B cell (primary cell): ENCODE results near the gene PLCB3. TPM values are rescaled to one million over a fixed set of nuclear protein-coding genes. Genes with fewer than 3 reads are reported as not detected.

ENCODE experiments used
- ATAC-seq: fragments of 200-7000 bp; cut with Tn5 transposase; one replicate; pipeline ENCODE4 v1.10.0; 2021; ENCODE audit warnings: low read depth, mild to moderate bottlenecking, moderate number of reproducible peaks, moderate library complexity
- CTCF ChIA-PET: fragments of 350-600 bp; sonication (Branson Sonifier 250); formaldehyde crosslinking; loops from one replicate; lab custom pipeline; 2021; ENCODE audit warnings: antibody characterized with exemption, inconsistent platforms; lab: Charles Lee
- POLR2A ChIA-PET: fragments of 350-600 bp; sonication (Branson Sonifier 250); formaldehyde crosslinking; loops from one replicate; lab custom pipeline; 2021; ENCODE audit warnings: antibody characterized with exemption; lab: Charles Lee
- DNase-seq: peaks from one replicate; pipeline ENCODE4 v3.0.0; 2013
- H2AFZ ChIP-seq: 2 replicates; pipeline ENCODE4 v1.6.1; 2012; ENCODE audit warnings: mild to moderate bottlenecking, low read depth, low read length; ENCODE audit not compliant: insufficient read depth, poor library complexity, severe bottlenecking
- H3K27ac ChIP-seq, 2 donors: 1 replicate in 1 of 2; 2 replicates in 1 of 2; pipeline ENCODE4 v1.5.1; 2012 to 2013; ENCODE audit warnings: low read length in 2 of 2, mild to moderate bottlenecking in 2 of 2, moderate library complexity in 1 of 2
- H3K27me3 ChIP-seq, 4 experiments: fragments of 200-600 bp in 1 of 4; sonication (generic) in 1 of 4; replicated peaks in 1 of 4; 1 replicate in 2 of 4; 2 replicates in 2 of 4; pipeline versions ENCODE4 v1.6.1 to v1.7.0; 2013 to 2016; ENCODE audit warnings: low read length in 3 of 4, mild to moderate bottlenecking in 2 of 4, mixed read lengths in 1 of 4, moderate library complexity in 1 of 4; ENCODE audit not compliant: insufficient read depth in 4 of 4, control insufficient read depth in 3 of 4; ENCODE audit errors: control extremely low read depth in 1 of 4
- H3K36me3 ChIP-seq, 2 experiments: replicated peaks in 1 of 2; 1 replicate in 1 of 2; 2 replicates in 1 of 2; pipeline versions ENCODE4 v1.6.1 to v1.7.1; 2013; ENCODE audit warnings: low read length in 1 of 2; ENCODE audit not compliant: insufficient read depth in 2 of 2, control insufficient read depth in 1 of 2; ENCODE audit errors: control extremely low read depth in 1 of 2, extremely low read depth in 1 of 2
- H3K4me1 ChIP-seq, 2 donors: fragments of 200-600 bp in 1 of 2; sonication (generic) in 1 of 2; 1 replicate in 1 of 2; 2 replicates in 1 of 2; pipeline versions ENCODE4 v1.5.1 to v1.6.1; 2013 to 2017; ENCODE audit warnings: low read length in 2 of 2; ENCODE audit not compliant: control insufficient read depth in 2 of 2, insufficient read depth in 2 of 2
- H3K4me2 ChIP-seq: replicated peaks from 2 replicates; pipeline ENCODE3; 2012; ENCODE audit warnings: mild to moderate bottlenecking, low read depth, low read length; ENCODE audit not compliant: poor library complexity, severe bottlenecking
- H3K4me3 ChIP-seq, 5 experiments: fragments of 200-600 bp in 1 of 5; sonication (generic) in 1 of 5; 1 replicate in 3 of 5; 2 replicates in 2 of 5; pipeline versions ENCODE4 v1.5.1 to v1.7.0; 2011 to 2016; ENCODE audit warnings: low read length in 4 of 5, mild to moderate bottlenecking in 4 of 5, low read depth in 2 of 5, control low read depth in 1 of 5, moderate library complexity in 1 of 5; ENCODE audit not compliant: insufficient read depth in 1 of 5; ENCODE audit errors: control extremely low read depth in 1 of 5, extremely low read depth in 1 of 5
- H3K79me2 ChIP-seq: fragments of 200-600 bp; sonication (generic); one replicate; pipeline ENCODE4 v1.6.0; 2016; ENCODE audit warnings: low read length; ENCODE audit not compliant: control insufficient read depth, insufficient read depth
- H3K9ac ChIP-seq: fragments of 200-600 bp; sonication (generic); 2 replicates; pipeline ENCODE4 v1.6.1; 2017; ENCODE audit warnings: mild to moderate bottlenecking, low read length, moderate library complexity
- H3K9me3 ChIP-seq, 3 donors: one replicate each; pipeline versions ENCODE4 v1.6.1 to v1.7.1; 2013; ENCODE audit warnings: low read length in 2 of 3; ENCODE audit not compliant: control insufficient read depth in 2 of 3, insufficient read depth in 1 of 3; ENCODE audit errors: control extremely low read depth in 1 of 3
- H4K20me1 ChIP-seq: 2 replicates; pipeline ENCODE4 v1.6.0; 2012; ENCODE audit warnings: mild to moderate bottlenecking, low read length; ENCODE audit not compliant: insufficient read depth, control insufficient read depth, poor library complexity, severe bottlenecking
- H3K27ac Mint-ChIP-seq: one replicate; pipeline ENCODE4 v1.8.0; 2021; ENCODE audit warnings: mixed read lengths
- H3K27me3 Mint-ChIP-seq: one replicate; pipeline ENCODE4 v1.8.0; 2021; ENCODE audit warnings: mixed read lengths
- H3K4me1 Mint-ChIP-seq: one replicate; pipeline ENCODE4 v1.8.0; 2021; ENCODE audit warnings: mixed read lengths
- H3K4me3 Mint-ChIP-seq: one replicate; pipeline ENCODE4 v1.8.0; 2021; ENCODE audit warnings: mixed read lengths
- H3K9me3 Mint-ChIP-seq: one replicate; pipeline ENCODE4 v1.8.0; 2022; ENCODE audit warnings: mixed read lengths; ENCODE audit not compliant: insufficient read depth
- EZH2 ChIP-seq: IDR thresholded peaks from 2 replicates; pipeline ENCODE4 v1.6.1; 2012; ENCODE audit warnings: borderline replicate concordance, low read depth, mild to moderate bottlenecking, moderate library complexity, low read length; ENCODE audit not compliant: insufficient read depth, poor library complexity, severe bottlenecking
- WGBS: methylation state at CpG from one replicate; pipeline ENCODE4 v1.1.5; 2013; ENCODE audit warnings: missing lambda C conversion rate; ENCODE audit not compliant: insufficient coverage; 5-methylcytosine and 5-hydroxymethylcytosine counted together
- intact Hi-C: fragments of 100-400 bp; cut with micrococcal nuclease; formaldehyde crosslinking; loops from one replicate; pipeline ENCODE4 v1.10.0; 2022
- polyA plus RNA-seq: library from polyadenylated mRNA; depleted of rRNA; stranded (reverse); fragments of >200 nt; gene quantifications from 2 replicates; pipeline ENCODE4 v1.2.3, GENCODE V29; 2012
- total RNA-seq, 2 donors: library from RNA; stranded (reverse); fragments of 120-200 nt in 1 of 2; gene quantifications; 1 replicate in 1 of 2; 2 replicates in 1 of 2; pipeline versions ENCODE4 v1.2.3 to v1.2.4, GENCODE V29; 2013 to 2022
- TF ChIP-seq, protein P1 (sequence below): fragments of 200-600 bp; IDR thresholded peaks from one replicate; pipeline ENCODE4 v1.8.0; 2022; ENCODE audit warnings: antibody characterized with exemption, mild to moderate bottlenecking

PLCB3 gene
- total and polyA plus RNA-seq, 2 donors (not counting 1 experiment from before 2014, with no cell fraction given), result 3.0 to 8.1 TPM

DNA sequence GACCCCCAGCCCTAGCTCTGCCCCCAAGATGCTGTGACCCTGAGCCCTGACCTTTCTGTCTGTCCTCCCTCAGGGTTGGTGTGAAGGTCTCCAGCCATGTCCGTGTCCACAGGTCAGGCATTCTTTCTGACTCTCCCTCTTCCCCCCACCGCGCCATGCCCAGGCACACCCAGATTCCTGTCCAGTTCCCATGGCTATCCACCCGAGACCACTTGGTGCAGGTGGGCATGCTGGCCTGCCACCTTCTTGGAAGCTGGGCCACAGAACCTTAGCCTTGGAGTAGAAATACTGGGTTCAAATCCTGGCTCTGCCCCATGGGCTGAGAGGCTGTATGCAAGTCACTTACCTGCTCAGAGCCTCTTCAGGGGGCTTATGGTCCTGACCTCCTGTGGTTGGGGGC lies 2.3 kb upstream of the PLCB3 start:
- intact Hi-C loops, result no loop called here
- Histone ChIP-seq H3K4me1 (peaks cover 27 to 51% of the 10 kb centered on the region in 2 donors), H4K20me1 (no peaks in the 10 kb centered on the region), H3K4me3 (no peak overlapping the region), H3K9me3 (no peaks in the 10 kb centered on the region), H3K36me3 (peaks cover 0 to 2% of the 10 kb centered on the region in 2 experiments), H3K79me2 (peaks cover 4% of the 10 kb centered on the region), H3K27ac (no peak overlapping the region), H2AFZ (no peak overlapping the region), H3K9ac (no peak overlapping the region), H3K27me3 (no peaks in the 10 kb centered on the region), H3K4me2 (no peak overlapping the region)
- WGBS, result 100% methylated on average over 4 of the region's 4 CpGs
- H3K4me1 Mint-ChIP-seq, result peaks cover 33% of the 10 kb centered on the region
- H3K27ac Mint-ChIP-seq, result peak overlapping the region; percentile 20
- ATAC-seq (no peak), DNase-seq (no peak)
- peak overlapping the region; percentile 67 for H3K4me3 Mint-ChIP-seq
- no peaks in the 10 kb centered on the region for H3K9me3 Mint-ChIP-seq
- H3K27me3 Mint-ChIP-seq, result no peaks in the 10 kb centered on the region
- TF ChIP-seq EZH2, result no peak
- TF ChIP-seq, protein P1, sequence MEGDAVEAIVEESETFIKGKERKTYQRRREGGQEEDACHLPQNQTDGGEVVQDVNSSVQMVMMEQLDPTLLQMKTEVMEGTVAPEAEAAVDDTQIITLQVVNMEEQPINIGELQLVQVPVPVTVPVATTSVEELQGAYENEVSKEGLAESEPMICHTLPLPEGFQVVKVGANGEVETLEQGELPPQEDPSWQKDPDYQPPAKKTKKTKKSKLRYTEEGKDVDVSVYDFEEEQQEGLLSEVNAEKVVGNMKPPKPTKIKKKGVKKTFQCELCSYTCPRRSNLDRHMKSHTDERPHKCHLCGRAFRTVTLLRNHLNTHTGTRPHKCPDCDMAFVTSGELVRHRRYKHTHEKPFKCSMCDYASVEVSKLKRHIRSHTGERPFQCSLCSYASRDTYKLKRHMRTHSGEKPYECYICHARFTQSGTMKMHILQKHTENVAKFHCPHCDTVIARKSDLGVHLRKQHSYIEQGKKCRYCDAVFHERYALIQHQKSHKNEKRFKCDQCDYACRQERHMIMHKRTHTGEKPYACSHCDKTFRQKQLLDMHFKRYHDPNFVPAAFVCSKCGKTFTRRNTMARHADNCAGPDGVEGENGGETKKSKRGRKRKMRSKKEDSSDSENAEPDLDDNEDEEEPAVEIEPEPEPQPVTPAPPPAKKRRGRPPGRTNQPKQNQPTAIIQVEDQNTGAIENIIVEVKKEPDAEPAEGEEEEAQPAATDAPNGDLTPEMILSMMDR, result no peak
- ChIA-PET POLR2A (interaction anchor here (0.7 to 1.8 kb wide), 3 partner anchors 27 to 69 kb away, joined by 3 to 5 read pairs (median 3); partner anchors contain the start of gene PRDX5), CTCF (interaction anchor here (1.2 to 10.4 kb wide), 6 partner anchors 10 to 56 kb away, joined by 3 to 141 read pairs (median 20); partner anchors contain the start of genes CATSPERZ and FERMT3)

DNA sequence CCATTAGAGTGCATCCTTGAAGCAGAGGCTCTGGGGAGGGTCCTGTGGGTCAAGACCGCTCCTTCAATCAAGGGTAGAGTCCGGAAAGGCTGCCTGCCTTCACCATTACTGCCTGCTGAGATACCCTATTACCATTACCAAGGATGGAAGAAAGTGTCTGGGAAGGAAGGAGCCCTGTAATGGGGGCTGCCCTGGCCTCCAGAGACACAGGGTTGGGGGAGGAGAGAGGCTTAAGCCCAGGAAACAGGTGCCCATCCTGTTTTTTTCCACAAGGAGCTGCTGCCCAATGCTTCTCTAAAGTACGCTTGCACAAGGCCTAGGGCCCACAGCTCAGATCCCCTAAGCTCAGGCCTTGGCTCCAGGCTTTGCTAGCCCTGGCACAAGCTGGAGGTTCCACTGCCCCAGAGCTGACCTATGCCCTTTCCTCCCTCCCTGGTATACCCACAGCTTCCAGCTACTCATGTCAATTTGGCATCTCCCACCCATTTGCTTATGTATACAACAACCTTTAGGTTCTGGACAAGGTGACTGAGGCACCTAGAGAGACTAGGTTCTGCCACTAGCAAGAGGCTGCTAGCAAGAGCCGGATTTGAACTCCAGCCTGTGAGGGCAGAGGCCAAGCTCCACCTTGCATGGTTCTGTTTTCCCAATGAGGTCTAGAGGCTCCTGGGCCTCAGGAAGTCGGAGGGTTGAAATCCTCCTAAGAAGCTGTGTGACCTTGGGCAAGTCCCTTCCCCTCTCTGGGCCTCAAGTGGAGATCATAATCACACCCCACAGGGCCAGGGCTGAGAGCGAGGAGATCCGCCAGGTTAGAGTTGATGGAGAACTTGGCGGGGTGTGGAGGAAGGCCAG lies 1.5 kb upstream of the PLCB3 start:
- peak overlapping the region; percentile 20 for H3K27ac Mint-ChIP-seq
- no peak overlapping the region for H3K9ac ChIP-seq
- no peaks in the 10 kb centered on the region for H3K9me3 ChIP-seq
- H3K27ac ChIP-seq, result no peak overlapping the region
- H3K9me3 Mint-ChIP-seq, result no peaks in the 10 kb centered on the region
- peaks cover 26 to 50% of the 10 kb centered on the region in 2 donors for H3K4me1 ChIP-seq
- ChIA-PET POLR2A (interaction anchor here (0.6 to 1.8 kb wide), 7 partner anchors 9 to 68 kb away, joined by 3 to 5 read pairs (median 3); partner anchors contain the start of genes FKBP2 and PRDX5), CTCF (interaction anchor here (0.7 to 10.4 kb wide), 14 partner anchors 8 to 55 kb away, joined by 3 to 141 read pairs (median 6); partner anchors contain the start of genes CATSPERZ, DNAJC4, FERMT3 and FKBP2)
- 81% methylated on average over 4 of the region's 8 CpGs for WGBS
- no peak for ATAC-seq
- H3K4me2 ChIP-seq, result no peak overlapping the region
- H3K4me1 Mint-ChIP-seq, result peaks cover 33% of the 10 kb centered on the region
- no peak overlapping the region for H3K4me3 ChIP-seq
- TF ChIP-seq EZH2, result no peak
- TF ChIP-seq, protein P1, result no peak
- no peak for DNase-seq
- no peak overlapping the region for H2AFZ ChIP-seq
- intact Hi-C loops, result no loop called here
- H3K4me3 Mint-ChIP-seq, result peak overlapping the region; percentile 59
- H4K20me1 ChIP-seq, result no peaks in the 10 kb centered on the region
- peaks cover 4% of the 10 kb centered on the region for H3K79me2 ChIP-seq
- no peaks in the 10 kb centered on the region for H3K27me3 Mint-ChIP-seq
- no peaks in the 10 kb centered on the region for H3K36me3 ChIP-seq
- H3K27me3 ChIP-seq, result no peaks in the 10 kb centered on the region
